ENCODE measurements around the gene ERICH6. TPM values are rescaled to one million over a fixed set of nuclear protein-coding genes. Genes with fewer than 3 reads are reported as not detected.

The ERICH6 gene
- not detected for total RNA-seq

DNA sequence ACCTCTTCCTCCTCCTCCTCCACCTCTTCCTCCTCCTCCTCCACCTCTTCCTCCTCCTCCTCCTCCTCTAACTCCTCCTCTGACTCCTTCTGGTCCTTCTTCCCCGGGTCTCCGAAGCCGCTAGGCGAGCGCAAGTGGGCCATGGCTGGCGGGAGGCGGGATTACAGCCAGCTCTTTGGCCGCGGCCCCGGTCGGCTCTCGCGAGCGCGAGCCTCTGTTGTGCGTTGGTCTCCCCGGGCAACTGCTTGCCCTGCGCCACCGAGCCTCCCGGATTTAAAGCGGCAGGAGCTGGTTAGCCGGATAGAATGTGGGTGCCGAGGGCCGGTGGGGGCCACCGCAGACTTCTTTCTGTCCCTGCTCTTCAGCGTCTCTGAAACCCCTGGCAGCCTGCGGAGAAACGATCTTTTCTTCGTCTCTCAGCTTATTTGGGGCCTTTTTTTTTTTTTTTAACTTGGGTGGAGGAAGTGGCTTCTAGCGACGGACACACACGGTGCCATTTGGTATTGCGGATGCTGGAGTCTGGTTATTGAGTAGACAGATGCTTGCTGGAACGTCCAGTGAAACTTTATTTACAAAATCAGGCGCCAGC is at the start of gene ERICH6:
TSS of gene ERICH6 (minus strand) at position 165 of the 589 bp plus-strand sequence. CDS start at position 143, 22 bp downstream.
- peak; percentile 89 for DNase-seq

- no peak for DNase-seq
Measured at GRCh38 chr3:150751781-150752263, 48.1 kb upstream of the ERICH6 start.

DNA sequence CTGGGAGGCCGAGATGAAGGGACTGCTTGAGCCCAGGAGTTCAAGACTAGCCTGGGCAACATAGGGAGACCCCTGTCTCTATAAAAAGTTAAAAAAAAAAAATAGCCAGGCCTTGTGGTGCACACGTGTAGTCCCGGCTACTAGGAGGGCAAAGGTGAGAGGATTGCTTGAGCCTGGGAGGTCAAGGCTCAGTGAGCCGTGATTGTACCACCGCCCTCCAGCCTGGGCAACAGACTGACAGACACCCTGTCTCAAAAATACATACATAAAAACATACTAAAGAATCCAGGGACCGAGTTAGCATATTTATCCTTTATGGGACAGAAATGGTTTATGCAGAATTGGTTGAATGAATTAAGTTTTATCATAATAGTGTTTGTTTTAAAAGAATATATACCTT is 45.5 kb upstream of the ERICH6 start:
- no peak for DNase-seq

DNA sequence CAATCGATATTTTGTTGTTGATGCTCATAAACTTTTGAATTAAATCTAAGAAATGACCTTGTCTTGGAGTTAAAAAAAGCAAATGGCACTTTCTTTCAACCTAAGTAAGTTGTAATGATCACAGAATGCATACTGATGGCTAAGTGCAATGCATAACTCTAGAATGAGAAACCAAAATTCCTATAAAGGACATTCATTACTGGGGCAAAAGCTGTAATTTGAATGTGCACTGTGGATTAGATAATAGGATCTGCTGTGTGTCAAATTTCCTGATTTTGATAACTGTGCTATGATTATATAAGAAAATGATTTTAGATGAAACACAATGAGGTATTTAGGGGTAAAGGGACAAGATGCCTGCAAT is 44.9 kb upstream of the ERICH6 start:
- no peak for DNase-seq

- no peak for DNase-seq
Measured at GRCh38 chr3:150747886-150748683, 44.4 kb upstream of the ERICH6 start.

- DNase-seq: no peak
Measured at GRCh38 chr3:150746791-150747590, 43.3 kb upstream of the ERICH6 start.

GRCh38 chr3:150745832-150746231 is 42.1 kb upstream of the ERICH6 start:
- no peak for DNase-seq

DNA sequence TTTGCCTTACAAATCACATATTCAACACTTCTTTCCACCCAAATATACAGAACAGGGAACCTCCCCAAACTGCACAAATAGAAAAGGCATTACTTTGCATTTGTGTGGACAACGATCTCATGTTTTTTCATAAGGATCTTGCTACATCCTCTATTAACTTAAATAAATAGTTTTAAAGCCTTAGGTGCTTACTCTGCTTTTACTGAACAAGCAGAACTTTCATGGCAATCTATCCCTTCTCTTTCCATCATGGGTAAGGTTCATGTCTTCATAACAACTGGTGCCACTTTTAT is 41.1 kb upstream of the ERICH6 start:
- DNase-seq: no peak

GRCh38 chr3:150744041-150744918 is 40.6 kb upstream of the ERICH6 start:
- no peak for DNase-seq

GRCh38 chr3:150743508-150743907 is 39.8 kb upstream of the ERICH6 start:
- DNase-seq: no peak

- DNase-seq: no peak
Measured at GRCh38 chr3:150742679-150743078, 39.0 kb upstream of the ERICH6 start.

GRCh38 chr3:150742141-150742523 is 38.4 kb upstream of the ERICH6 start:
- no peak for DNase-seq

DNA sequence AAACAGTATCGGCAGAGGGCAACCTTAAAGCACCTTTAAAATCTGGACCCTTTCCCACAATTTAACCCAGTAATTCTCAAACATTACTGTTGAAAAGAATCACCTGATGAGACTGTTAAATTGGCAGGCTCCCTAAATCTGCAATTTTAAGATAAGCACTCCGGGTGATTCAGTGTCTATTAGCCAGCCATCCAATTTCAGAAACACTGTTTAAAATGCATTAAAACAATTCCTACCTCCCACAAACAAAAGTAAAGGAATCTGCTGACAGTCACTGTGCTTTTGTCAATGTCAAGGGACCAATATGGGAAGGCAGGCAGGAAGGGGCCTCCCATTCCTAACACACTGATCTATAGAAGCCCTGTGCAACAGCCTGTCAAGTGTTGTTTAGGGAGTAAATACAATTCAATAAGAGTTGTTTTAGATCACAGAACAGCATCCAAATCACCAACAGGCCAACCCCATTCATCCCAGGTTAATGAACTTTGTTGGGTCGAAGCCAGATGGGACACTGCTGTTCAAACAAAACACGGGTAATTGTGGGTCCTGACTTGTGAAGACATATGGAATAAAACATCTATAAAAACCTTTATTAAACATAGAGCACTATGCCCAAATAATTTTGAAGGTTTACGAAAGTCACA is 37.9 kb upstream of the ERICH6 start:
- DNase-seq: no peak

DNA sequence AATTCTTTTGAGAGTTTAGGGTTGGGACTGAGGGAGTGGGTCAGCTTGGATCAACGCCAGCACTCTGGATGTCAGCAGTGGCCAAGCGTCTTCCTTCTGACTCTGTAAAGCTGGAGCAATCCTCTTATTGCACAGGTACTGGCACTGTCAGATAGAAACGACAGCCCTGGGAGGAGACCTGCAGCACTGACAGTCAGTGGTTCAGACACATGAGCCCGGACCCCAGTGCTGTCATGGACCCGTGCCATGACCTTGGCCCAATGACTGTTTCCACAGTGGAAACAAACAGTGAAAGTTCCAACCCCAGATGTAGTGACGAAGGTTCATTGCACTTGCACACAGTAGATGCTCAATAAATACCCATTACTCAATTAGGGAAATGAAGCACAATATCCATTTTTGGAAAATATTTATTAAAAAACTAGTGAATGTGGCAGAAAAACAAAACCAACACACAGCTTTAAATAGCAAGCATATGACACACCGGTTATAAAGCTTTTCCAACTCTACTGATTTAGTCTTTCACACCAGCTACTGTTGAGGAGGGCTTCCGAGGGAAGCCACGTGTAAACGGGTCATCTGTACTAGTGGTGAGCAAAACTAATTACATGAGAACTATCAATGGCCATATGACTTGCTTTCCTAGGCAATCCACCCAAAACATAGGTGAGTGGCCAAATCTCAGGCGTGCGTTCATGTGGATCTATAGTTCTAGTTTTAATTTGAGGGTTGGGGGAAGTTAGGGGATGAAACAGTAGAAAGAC is 37.2 kb upstream of the ERICH6 start:
- no peak for DNase-seq

DNA sequence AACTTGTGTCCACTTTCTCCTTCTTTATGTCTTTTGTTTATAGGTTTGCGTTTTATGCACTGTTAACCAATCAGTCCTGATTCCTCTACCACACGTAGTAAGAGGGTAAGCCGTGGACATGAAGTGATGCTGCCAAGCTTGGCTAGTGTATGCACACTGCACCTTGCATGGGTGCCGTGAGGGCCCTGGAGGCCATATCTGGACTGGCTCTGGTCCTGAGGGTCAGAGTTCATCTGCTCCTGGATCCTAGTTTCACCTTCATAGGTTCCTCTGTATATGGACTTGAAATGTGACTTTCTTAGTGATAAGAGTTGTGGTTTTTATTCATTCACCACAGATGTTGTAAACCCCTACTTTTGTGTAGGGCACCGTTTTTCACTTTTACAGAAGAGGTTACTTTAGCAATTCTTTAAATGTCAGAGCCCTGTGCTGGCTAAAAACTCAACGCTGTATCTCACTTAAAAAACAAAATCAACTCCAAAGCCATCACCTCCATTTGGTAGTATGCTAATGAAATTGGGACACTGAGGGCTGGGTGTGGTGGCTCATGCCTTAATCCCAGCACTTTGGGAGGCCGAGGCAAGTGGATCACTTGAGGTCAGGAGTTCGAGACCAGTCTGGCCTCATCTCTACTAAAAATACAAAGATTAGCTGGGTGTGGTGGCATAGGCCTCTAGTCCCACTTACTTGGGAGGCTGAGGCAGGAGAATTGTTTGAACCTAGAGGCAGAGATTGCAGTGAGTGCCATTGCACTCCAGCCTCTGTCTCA is 36.3 kb upstream of the ERICH6 start:
- no peak for DNase-seq

DNA sequence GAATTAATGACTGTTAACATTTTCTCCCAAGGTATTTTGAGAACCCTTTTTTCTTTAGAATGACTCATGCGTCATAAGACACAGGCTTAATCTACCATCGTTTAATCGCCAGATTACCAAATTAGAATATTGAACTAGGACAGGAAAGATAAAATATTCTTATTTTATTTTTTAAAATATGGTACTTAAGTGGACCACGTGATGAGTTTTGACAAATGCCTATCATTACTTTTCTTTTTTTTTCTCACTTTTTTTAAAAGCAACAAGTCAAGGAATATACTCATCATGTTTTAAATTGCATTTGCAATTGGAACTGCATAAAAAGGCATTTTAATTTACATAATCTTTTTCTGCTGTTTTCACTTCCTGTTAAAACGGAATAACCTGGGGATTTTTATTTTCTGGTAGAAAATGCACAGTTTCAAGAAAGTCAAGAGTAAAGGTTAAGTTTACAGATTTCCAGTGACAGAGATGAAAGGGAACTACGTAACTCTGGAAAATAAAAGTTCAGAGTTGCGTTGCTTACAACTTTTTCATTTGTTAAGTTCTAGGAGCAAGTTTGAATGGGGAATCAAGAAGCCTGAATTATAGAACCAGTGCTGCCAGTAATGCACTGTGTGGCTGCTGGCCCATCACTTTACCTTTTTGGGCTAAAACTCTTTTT is 35.6 kb upstream of the ERICH6 start:
- DNase-seq: no peak

DNA sequence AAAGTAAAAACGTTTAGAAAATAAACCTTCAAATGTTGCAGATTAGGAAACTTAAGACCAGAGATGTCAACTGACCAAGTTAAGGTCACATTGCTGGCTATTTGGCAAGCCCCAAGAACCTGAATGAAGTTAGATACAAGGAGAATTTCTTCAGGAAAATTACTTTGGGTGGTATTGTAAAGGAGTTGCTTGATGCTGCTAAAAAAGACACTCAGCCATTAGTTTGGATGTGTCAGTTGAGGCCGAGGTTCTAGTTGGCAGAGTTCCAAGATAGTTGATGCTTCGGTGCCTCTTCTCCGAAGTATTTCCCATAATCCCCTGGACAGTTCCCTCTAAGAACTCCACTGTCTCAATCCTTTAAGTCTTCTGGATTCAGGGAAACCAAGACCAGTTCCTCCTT is 35.0 kb upstream of the ERICH6 start:
- no peak for DNase-seq

DNA sequence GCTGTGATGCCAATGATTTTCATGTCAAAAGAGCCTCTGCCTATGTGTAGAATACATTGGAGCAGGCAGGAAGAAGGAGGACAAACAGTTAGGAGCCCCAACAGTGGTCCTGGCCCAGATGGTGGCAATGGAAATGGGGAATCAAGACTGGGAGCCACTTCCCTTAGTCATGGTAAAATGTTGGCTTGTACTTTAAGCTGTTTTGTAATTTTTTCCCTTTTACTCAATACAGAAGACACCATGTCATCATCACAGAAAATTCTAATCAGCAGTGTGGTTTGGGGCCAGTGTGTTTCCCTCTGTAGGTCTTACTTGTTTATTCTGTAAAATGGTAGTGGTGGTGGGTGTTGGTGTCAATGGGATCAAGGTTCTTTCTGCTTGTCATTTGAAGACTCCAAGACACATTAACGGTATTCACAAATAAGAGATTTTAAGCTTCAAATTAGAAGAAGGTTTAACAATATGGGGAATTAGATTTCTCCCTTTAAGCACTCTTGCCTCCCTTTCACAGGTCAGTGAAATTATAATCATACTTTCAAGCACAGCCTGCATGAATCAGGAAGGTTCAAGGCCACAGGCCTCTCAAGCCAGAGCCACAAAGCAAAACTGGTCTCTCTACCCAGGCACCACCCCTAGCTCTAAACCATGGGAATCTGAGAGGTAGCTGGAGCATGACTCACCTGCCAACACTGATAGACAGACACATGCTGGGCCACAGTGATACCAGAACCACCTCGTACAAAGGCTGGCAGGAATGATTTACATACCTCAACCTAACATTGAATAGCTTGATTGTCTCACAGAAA is 34.4 kb upstream of the ERICH6 start:
- no peak for DNase-seq
